Left hindlimb (tissue), 1 donor: ENCODE measurements around the gene EPC2.
"Not testable (repeated sequence)": the region's sequence is repeated elsewhere in the genome, so short reads cannot be mapped to it uniquely, and the experiment has no call there.

Experiments
- DNase-seq: peaks from one replicate; pipeline ENCODE4 v3.0.0-alpha.2; 2018

EPC2 gene

DNA sequence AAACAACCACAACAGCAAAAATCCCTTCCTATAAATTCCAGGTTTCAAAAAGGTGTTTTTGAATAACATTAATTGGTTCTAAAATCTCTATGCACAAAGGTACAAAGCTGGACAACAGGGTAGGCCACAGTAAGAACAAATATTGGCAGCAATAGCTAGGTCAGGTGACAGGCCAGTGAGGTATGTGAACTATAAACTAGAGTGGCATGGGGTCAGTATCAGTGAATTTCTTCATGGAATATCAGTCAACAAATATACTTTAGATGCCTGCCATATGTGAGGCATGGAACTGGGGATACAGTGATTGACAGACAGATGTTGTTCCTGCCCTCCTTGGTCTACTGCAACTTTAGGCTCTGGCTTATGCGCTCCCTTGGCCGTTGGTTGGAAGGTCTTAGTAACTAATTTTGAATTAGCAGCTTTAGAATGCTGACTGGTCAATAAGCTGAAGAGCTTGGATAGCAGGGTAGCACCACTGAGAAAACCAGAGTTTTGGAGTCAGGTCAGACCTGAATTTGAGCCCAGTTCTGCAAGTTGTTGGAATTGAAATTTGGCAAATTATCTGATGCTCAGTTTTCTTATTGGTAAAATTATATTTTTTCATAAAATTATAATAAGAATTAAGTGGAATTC, 2.3 kb upstream of the EPC2 start:
- no peak for DNase-seq

DNA sequence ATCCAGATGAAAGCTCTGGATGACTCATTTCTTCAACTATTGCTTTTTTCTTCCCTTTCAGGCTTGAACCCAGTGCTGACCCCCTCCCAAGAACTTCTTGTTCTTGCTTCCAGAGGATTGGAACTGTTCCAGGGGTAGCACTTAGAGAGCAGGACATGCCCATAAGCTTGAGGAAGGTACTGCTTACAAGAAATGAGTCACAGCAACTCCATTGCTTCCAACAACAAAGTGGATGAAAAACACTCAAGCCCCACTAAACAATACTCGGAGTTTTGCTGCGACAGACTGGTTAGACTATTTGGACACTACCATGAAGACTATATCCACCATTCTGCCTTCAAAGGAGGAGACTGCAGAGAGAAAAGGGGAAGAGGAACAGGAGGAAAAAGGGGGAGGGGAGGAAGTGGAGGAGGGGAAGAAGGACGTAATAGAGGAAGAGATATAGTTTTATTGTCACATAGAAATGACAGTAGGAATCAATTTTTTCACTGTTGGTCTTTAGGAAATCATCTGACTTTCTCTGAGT, 1.6 kb upstream of the EPC2 start:
- DNase-seq = no peak

DNA sequence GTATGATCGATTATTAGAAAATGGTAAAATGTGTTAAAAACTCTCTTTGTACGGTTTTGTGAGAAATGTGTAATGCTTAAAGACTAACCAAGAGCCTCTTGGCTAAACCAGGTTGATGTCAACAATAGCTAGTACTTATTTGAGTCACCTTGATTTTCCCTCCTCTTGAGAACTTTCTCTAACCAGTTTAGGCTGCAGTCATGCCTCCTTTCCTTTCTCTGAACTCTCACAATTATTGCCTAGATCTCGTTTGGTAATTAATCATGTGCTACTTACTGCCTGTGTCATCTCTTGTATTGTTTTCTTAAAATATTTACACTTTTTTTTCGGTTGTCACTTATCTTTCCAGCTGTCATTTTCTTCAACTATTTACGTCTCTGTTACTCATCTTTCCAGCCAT, 1.1 kb upstream of the EPC2 start:
- DNase-seq = no peak

DNA sequence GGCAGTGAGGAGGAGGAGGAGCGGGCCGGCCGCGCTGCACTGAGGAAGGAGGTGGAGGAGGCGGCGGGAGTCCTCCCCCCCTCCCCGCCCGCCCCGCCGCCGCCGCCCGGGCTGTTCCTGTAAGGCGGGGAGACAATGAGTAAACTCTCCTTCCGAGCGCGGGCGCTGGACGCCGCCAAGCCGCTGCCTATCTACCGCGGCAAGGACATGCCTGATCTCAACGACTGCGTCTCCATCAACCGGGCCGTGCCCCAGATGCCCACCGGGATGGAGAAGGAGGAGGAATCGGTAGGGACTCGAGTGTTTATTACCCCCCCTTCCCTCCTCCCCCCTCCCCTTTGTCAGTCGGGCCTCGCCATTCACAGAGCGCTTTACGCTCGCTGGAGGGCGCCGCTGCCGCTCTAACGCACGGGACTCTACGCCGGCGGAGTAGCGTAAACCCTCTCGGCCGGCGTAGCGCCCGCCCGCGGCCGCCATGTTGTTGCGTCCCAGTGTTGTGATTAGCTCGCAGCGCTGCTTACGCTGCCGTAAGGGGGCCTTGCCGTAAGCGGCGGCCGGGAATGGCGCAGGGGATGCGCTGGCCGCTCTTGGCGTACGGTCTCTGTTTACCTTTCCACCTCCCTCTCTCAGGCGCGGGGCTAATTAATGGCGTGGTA, 460 bp downstream of the EPC2 start:
- DNase-seq = peak; percentile 96

DNA sequence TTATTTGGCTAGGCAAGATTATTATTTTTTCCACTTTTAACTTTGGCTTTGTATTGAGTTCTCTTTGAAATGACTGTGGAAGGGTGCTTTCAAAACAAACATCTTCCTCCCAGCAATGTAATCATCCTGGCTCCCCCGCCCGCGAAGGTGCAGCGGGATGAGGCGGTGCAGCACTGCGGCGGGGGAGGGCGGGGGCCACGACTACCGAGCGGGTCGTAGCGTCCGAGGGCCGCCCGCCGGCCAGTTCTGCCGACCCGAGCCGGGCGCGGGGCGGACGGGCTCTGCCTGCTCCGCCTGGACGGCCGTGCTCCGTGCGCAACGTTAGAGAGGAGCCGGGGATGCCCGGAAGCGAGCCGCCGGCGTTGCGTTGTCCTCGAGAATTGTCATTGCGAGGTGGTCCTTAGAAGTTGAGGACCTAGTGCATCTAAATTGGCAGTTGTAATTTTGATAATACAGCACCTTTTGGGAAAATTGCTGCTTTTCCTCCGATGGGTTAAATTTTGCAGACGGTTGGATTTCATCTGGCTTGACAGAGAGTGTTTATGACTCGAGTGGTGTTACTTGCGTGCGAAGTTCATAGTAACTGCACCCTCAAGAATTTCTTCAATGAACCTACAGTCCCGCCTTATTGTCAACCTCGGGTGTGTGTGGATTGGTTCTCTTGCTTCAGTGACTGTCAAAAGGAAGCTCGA, 1.1 kb downstream of the EPC2 start:
- DNase-seq = peak; percentile 39

DNA sequence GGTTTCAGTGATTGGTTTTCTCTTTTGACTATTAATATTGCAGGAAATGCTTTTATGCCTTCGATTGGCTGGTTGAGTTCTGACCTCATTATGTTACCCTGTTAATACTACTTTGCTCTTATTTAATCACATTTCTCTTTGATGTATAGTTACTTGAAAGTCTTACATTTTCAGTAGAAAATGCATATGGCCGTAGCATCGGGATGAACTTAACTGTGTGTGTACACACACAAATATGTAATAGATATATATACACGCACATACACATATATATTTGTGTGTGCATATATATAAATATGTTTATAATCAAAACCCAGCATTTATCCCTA, 1.6 kb downstream of the EPC2 start:
- no peak for DNase-seq

DNA sequence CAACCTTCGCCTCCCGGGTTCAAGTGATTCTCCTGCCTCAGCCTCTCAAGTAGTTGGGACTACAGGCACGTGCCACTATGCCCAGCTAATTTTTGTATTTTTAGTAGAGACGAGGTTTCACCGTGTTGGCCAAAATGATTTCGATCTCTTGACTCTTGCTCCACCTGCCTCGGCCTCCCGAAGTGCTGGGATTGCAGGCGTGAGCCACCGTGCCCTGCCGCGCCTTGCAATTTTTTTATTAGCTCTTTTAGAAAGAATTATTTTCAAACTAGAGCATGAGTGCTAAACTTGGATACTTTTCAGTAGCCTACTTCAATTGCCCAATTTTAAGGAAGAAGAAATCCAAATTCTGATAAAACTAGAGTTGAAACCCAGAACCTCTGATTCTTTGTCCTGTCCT, 3.2 kb downstream of the EPC2 start:
- not testable (repeated sequence) for DNase-seq

DNA sequence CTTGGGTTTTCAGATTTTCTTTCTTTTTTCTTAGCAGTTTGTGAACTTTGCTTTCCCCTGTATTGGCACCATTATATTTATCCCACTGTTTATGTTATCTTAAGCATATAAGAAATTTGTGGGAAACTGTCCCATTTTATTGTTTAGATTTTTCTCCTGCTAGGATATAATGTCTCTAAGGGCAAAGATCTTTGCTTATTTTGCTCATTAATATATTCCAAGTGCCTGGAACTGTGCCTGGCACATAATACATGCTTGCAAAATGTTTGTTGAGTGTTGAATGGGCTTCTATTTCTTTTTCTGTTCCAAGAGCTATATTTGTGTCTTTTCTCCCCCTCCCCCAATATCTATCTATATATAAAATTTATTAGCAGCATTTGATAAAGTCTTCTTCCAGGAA, 5.4 kb downstream of the EPC2 start:
- no peak for DNase-seq

DNA sequence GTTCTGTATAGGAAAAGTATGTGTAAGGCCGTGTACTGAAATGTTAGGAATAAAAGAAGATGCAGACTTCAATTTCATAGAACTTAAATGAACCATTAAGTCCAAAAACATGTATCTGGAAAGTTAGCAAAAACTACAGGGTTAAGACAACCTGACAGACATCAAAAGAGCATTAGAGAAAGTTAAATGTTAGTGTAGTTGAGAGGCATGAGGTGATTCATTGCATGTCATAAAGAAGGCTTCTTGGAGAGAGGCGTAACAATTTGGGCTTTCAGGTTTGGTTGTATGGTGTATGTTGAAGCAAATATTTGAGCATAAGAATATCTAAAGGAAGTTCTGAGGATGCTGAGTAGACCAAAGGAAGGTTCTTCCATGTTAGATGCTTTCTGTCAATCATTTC, 6.3 kb downstream of the EPC2 start:
- DNase-seq = no peak

DNA sequence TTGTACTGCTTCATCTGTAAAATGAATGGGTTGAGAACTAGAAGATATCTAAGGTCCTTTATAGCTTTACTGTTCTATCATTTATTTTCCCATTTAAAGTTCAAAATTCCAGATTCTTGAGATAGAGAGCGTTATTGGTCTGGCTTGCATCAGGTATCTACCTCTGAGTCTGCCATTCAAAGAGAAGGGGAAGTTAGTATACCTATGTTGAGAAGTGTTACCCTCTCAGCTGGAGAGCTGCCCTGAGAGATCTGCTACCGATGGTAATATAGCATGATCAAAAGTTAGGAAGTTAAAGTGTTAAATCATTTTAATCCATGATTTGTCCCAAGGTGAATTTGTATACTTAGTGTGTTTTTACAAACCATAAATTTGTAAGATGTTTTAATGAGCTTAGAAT, 7.4 kb downstream of the EPC2 start:
- DNase-seq = no peak

DNA sequence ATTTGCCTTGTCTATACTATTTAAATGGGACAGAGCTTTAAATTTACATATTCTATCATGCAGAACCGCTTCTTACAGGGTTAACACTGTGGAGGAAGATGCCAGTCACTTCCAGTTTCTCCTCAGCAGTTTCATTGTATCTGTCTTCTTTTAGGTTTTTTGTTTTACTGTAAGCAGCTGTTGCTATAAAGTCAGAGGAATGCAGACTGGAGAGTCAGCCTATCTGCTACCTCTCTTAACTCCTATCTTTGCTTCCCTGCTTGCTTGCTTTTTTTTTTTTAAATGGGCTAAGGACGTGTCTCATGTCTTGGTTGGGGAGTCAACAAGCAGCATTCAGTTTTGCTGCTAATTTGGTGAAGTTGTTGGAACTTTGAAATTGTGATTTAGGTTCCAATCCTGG, 8.9 kb downstream of the EPC2 start:
- no peak for DNase-seq

DNA sequence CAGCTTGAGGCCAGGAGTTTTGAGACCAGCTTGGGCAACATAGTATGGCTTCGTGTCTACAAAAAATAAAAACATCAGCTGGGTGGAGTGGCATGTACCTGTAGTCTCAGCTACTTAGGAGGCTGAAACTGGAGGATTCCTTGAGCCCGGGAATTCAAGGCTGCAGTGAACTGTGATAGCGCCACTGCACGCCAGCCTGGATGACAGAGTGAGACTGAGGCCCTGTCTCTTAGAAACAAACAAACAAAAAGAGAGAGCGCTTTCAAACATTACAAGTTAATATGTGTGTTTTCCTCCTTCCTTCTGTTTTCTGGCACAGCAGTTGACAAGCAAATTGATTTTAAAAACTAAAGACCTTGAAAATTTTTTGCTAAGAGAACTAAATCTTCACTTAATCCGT, 9.9 kb downstream of the EPC2 start:
- no peak for DNase-seq

DNA sequence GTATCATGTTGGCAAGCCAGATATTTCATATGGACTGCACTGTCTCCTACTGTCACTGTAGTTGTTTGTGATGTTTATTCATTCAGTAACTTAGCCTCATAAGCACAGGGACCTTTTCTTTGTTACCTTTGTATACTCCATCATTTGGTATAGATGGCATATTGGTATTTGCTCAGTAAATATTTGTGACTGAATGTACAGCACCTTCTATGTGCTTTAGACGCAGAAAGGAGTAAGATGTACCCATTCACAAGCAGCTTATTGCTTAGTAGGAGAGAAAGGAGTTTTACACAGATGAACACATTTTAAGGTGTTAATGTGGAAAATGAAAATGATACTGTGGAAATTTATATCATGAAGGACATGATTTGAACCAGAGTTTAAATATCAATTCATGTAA, 12.0 kb downstream of the EPC2 start:
- no peak for DNase-seq

DNA sequence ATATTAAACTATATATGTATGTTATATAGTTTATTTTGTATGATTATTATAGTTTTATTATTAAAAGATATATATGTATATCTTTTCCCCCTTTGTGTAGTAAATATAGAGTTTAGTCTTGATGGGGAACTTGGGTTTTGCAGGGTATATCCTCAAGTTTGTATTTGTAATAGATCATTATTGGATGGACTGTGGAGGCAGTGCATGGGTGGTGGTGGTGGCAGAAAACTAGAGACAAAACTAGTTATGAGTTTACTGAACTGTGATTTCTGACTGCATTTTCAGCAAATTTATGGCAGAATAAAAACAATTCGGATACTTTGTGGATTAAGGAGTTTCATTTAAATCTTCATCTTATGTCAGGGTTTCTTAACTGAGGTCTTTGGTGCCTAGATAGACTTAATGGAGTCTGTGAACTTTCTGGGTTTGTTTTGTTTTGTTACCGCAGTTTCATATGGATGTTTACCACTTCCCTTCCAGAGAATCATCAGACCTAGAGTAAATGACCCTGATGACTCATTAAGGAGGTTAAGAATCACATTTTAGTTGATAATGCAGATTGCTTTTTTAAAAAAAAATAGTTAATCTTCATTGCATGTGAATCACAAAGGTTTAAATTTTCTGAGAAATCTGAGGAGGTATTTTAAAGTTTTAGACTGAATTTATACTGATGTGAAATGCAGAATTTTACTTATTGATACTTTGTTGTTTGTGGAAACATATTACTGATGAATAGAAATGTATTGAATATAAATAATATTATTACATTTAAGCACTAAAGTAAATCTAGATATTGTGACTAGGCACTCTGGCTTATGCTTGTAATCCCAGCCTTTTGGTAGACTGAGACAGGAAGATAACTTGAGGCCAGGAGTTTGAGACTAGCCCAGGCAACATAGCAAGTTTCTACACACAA, 14.5 kb downstream of the EPC2 start:
- no peak for DNase-seq

DNA sequence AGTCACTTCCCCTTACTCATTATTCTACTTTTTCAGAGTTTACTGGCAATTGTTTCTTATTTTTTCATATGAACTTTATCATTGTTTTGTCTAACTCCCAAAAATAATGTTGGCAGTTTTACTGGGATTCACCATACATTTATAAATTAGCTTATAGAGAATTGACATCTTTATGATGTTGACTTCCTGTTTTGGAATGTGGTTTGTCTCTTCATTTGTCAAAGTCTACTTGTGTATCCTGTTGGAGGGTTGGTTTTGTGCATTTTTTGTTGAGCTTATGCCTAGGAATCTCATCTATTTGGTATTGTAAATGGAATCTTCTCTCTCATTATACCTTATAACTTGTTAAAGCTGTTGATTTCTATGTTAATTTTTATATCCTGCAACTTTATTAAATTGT, 16.4 kb downstream of the EPC2 start:
- DNase-seq = no peak

DNA sequence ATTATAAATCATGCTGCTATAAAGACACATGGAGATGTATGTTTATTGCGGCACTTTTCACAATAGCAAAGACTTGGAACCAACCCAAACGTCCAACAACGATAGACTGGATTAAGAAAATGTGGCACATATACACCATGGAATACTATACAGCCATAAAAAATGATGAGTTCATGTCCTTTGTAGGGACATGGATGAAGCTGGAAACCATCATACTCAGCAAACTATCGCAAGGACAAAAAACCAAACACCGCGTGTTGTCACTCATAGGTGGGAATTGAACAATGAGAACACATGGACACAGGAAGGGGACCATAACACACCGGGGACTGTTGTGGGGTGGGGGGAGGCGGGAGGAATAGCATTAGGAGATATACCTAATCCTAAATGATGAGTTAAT, 17.8 kb downstream of the EPC2 start:
- DNase-seq = not testable (repeated sequence)

DNA sequence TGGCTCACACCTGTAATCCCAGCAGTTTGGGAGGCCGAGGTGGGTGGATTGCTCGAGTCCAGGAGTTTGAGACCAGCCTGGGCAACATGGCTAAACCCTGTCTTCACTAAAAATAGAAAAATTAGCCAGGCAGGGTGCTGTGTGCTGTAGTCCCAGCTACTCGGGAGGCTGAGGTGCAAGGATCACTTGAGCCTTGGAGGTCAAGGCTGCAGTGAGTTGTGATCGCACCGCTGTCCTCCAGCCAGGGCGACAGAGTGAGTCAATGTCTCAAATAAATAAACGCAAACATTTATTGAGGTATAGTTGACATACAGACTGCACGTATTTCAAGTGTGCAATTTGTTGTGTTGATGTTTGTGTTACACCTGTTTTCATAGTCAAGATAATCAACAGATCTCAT, 19.7 kb downstream of the EPC2 start:
- no peak for DNase-seq

DNA sequence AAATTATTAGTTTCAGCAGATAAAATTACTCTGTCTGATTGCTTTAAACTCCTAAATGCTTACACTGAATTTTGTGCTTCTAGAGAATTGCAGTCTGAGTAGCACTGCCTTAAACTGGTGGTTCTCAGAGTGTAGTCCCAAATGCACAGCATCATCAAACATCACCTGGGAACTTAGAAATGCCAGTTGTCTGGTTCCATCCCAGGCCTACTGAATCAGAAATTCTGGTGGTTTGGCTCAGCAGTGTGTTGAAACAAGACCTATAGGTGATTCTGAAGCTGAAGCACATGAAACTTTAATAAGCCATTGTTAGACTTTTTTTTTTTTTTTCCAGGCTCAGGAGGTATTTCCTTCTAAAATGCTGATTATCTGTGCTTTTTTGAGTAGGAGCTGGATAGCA, 22.0 kb downstream of the EPC2 start:
- DNase-seq = no peak

DNA sequence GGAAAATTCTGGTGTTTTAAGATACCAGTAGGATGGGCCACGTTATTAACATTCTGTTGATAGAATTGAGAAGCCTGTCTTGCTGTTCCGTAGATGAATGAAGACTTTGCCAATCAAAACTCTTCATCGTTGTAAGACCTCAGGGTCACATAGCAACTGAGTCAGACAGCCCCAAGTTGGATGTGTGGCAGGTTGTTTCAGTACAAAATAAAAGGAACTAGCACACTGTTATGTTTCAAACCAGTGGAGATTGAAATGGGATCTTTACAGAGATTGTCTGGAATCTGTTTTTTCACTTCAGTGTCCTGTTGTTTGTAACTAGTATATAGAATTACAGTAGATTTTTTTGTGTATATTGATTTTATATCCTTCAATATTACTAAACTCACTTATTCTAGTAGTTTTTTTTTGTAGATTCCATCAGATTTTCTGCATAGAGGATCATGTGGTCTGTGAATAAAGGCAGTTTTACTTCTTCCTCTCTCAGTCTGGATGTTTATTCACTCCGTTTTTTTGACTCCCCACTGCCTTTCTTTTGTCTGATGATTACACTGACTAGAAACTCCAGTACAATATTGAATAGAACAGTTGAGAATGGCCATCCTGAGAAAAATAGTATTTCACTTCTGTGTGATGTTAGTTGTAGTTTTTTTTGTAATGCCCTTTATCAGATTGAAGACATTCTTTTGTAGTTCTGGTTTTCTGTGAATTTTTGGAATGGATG, 22.7 kb downstream of the EPC2 start:
- DNase-seq = no peak

DNA sequence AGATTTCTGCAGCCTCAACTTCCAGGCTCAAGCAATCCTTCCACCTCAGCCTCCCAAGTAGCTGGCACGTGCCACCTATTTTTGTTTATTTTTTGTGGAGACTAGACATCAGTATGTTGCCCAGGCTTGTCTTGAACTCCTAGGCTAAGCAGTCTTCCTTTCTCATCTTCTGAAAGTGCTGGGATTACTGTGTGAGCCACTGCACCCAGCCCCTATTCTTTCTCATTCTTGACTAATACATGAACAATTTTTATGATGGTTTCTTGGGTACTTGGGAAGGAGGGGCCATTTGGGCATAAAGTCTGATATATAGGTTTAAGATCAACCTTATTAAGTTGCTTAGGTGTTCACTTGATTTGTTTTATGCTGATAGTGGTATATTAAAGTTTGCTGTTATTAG, 26.2 kb downstream of the EPC2 start:
- DNase-seq = no peak

DNA sequence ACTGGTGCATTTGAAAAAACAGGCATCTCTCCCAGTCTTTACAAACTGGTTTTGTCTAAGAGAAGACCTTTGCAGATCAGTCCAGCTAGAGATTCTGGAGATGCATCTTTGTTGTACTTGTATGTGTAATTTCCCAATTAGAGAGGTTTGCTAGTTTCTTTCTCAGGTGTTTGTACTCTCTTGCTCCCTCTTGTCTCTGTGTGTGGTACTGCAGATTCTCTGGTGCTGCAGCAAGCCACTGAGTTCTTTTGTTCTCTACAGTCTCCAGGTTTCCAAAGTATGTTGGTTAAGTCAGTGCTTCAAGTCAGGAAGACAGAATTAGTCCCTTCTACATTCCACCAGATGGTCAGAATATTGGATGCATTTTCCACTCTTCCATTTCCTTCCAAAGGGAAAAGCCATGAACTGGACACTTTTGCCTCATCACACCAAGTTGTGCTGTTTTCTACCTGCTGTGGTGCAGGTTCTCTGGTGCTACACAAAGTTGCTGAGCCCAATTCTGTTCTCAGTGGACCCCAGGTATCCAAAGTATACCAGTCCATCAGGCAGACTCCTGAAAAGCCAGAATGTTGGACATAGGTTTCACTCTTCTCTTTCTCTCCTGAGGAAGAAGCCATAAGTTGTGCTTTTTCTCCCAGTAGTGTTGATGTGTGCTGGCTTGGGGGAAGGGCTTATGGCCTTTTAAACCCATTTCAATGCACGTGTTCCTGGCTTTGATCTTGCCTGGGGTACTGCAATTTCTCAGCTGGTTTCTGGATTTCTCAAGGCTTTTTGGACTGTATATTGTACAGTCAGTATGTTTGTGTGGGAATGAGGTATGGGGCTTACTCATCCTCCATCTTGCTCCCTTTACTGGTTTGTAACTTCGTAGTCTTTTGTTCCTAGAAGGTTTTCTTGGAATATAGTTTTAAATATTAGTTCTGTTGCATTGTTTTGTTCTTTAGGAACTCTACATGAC, 29.8 kb downstream of the EPC2 start:
- DNase-seq = no peak
